ENCODE results near the gene NECAB3.
A peak's percentile ranks its signal among the peaks of the same experiment; 100 is the strongest.

NECAB3 gene

DNA sequence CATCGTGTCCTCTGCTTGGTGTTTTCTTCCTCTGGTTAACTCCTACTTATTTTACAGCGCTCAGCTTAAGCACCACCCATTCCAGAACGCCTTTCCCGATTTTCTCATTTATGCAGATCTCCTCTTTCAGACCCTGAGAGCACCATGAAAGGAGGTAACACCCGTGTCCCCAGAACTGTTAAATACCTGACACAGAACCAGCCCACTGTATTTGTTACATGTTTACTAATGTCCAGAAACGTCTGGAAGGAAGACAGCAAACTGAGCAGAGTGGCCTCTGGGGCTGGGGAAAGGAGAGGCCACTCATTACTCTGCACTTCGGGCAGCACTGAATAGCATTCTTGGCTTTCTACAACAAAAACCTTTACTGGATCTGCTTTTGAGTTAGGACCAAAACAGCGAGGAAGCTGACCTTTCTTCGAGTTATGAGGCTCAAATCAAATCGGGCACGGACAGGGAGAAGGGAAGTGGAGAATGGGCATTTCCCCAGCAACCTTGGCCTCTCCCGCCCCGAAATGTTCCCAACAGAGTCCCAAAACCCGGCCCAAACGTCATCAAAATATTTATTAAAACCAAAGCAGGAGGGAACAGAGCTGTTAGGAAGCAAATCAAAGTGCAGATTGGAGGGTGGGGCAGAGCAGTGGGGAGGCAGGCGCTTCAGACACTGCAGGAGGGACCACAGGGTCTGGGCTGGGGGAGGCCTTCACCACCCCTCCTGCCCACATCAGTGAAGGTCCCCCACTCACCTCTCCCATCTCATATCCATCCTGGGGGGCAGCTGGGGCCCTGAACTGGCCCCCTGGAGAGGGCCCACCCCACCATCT is 1.1 kb upstream of the NECAB3 start:
- TF ChIP-seq, protein P1, sequence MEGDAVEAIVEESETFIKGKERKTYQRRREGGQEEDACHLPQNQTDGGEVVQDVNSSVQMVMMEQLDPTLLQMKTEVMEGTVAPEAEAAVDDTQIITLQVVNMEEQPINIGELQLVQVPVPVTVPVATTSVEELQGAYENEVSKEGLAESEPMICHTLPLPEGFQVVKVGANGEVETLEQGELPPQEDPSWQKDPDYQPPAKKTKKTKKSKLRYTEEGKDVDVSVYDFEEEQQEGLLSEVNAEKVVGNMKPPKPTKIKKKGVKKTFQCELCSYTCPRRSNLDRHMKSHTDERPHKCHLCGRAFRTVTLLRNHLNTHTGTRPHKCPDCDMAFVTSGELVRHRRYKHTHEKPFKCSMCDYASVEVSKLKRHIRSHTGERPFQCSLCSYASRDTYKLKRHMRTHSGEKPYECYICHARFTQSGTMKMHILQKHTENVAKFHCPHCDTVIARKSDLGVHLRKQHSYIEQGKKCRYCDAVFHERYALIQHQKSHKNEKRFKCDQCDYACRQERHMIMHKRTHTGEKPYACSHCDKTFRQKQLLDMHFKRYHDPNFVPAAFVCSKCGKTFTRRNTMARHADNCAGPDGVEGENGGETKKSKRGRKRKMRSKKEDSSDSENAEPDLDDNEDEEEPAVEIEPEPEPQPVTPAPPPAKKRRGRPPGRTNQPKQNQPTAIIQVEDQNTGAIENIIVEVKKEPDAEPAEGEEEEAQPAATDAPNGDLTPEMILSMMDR (IDR thresholded peaks at IDR 0.05; ENCODE audit: insufficient read depth, low read length, missing control alignments) = no peak
- POLR2A ChIA-PET = interaction anchor here (0.7 to 1.5 kb wide), 3 partner anchors 9 to 255 kb away, joined by 3 to 10 read pairs (median 3); partner anchors contain the start of gene ACTL10
- peak overlapping the region; percentile 71 for H3K4me3 ChIP-seq (ENCODE audit: low read depth, low read length)
- CTCF ChIA-PET = interaction anchor here (1.4 to 2.1 kb wide), 3 partner anchors 10 to 188 kb away, joined by 3 to 7 read pairs (median 5); partner anchors contain the start of gene E2F1
- DNase-seq (ENCODE audit: low read depth, low spot score) = no peak

DNA sequence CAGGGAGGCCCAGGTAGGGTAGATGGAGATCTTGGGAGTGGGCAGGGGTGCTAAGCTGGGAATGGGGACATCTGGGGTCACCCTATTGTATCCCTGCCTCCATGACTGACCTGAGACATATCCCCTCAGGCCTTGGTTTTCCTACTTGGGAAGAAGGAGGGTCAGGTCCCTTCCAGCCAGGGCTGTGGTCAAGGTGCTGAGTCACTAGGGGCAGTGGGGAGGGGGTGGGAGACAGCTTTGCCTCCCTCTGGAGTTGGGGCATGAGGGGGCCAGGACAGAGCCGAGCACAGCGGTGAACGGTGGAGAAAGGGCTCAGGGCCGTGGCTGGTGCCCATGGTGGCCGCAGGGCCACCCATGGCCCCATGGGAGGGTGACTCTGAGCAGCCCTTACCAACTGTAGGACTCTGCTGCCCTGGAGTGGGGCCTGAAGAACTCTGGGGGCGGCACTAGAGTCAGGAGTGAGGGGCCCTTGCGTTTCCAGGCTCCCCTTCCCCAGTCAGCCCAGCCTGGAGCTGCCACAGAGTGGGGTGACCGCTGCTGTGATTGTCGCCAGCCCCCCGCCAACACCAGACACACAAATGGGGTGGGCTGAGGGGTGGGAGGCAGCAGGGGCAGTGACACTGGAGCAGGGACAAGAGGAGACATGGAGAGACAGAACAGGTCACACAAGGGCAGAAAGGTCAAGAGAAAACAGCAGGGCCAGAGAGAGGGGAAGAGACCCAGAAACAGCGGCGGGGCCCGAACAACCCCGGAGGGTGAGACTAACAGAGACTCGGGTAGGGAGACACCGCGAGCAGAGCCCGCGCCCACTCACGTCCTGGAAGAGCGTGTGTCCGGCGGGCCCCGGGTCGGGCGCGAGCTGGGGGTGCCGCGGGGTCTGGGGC is 576 bp downstream of the NECAB3 start:
- ChIA-PET POLR2A (no interaction called here), CTCF (no interaction called here)
- TF ChIP-seq, protein P1 (IDR thresholded peaks at IDR 0.05; ENCODE audit: insufficient read depth, low read length, missing control alignments) = no peak
- no peak for DNase-seq (ENCODE audit: low read depth, low spot score)
- peak overlapping the region; percentile 71 for H3K4me3 ChIP-seq (ENCODE audit: low read depth, low read length)

DNA sequence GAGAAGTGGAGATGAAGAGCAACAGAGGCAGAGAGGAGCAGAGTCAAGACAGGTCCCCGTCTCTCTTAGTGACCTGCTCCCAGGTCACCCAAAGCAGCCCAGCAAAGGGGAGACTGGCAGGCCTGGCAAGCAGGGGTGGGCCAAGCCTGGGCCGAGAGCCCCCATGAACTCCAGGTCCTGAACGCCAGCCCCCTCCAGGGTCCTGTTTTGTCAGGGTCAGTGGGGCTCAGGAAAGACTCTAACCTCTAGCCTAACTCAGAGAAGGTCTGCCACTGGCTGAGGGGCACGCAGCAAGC is 1.2 kb downstream of the NECAB3 start:
- ChIA-PET POLR2A (interaction anchor here (0.8 kb wide), 1 partner anchor 8 kb away, joined by 3 read pairs; no protein-coding TSS in a partner anchor), CTCF (no interaction called here)
- no peak for DNase-seq (ENCODE audit: low read depth, low spot score)
- H3K4me3 ChIP-seq (ENCODE audit: low read depth, low read length) = peak overlapping the region; percentile 71
- TF ChIP-seq, protein P1 (IDR thresholded peaks at IDR 0.05; ENCODE audit: insufficient read depth, low read length, missing control alignments) = no peak

DNA sequence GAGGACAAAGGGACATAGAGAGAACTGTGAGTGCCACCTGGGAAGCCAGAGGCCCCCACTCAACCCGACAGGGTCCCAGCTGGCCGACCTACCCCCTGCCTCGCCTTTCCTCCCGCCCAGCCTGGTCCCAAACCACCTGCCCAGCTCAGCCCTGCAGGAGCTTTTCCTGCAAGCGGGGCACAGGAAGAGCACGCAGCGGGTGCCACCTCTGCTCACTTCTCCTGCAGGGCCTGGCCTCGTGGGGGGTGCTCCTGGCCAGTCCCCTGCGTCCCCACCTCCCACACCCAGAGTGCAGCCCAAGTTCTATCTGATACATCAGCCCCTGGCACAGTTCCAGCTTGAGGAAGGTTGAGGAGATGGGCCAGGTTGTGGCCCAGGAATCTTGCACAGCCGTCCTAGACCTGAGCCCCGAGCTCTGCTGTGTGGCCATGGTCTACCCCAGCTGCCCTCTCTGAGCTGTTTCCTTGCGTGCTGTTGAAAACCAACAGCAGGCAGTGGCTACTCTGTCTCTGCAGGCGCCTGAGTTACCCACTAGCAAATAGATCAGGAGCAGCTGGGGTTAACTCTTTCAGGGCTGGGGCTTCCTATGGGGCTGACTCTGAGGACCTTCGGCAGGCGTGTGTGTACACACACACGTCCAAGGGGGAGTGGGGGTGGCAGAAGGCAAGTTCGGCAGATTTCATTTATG is 1.7 kb downstream of the NECAB3 start:
- TF ChIP-seq, protein P1 (IDR thresholded peaks at IDR 0.05; ENCODE audit: insufficient read depth, low read length, missing control alignments) = no peak
- CTCF ChIA-PET = no interaction called here
- peak overlapping the region; percentile 71 for H3K4me3 ChIP-seq (ENCODE audit: low read depth, low read length)
- POLR2A ChIA-PET = interaction anchor here (0.8 to 1.8 kb wide), 2 partner anchors 9 kb away, joined by 3 to 5 read pairs; no protein-coding TSS in a partner anchor
- no peak for DNase-seq (ENCODE audit: low read depth, low spot score)

DNA sequence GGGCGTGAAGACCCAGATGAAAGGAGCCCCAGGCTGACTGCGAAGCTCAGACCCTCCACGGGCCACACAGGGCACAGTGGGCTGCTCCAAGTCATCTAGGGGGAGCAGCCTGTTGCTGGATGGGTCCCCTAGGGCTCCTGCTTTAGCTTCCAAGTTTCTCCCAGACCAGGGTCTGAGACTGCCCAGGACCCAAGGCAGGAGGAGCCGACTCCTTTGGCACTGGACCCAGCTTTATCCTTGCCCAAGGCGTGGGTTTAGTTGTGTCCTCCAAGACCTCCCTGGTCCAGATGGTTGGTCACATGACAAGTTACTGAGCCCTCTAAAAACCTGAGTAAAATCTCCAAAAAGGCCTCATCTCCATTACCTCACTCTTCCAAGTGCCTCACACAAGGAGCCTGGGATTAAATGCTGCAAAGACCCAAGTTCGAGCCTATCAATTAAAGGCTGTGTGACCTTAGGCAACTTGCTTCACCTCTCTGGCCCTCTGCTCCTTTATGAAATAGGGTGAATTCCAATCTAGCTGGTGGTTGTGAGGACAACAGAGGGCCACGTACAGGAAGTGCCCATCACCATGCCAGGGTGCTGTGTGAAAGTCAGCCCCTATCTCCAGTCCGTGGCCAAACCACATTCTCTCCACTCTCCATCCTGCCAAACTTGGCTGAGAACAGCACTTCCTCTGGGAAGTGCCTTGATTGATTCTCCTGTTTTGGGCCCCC is 2.5 kb downstream of the NECAB3 start:
- POLR2A ChIA-PET = interaction anchor here (1.8 kb wide), 1 partner anchor 8 kb away, joined by 5 read pairs; no protein-coding TSS in a partner anchor

More for the DNA sequence above, 2.5 kb downstream of the NECAB3 start:
- no peak overlapping the region for H3K4me3 ChIP-seq (ENCODE audit: low read depth, low read length)
- TF ChIP-seq, protein P1 (IDR thresholded peaks at IDR 0.05; ENCODE audit: insufficient read depth, low read length, missing control alignments) = no peak
- no peak for DNase-seq (ENCODE audit: low read depth, low spot score)
- CTCF ChIA-PET = interaction anchor here (1.3 kb wide), 1 partner anchor 15 kb away, joined by 4 read pairs; the partner anchor contains the start of gene E2F1
